22Rv1 (cell line): ENCODE measurements around the gene DTNBP1.

Experiments
- CTCF ChIP-seq: fragments of 450-650 bp; IDR thresholded peaks from 2 replicates; pipeline ENCODE4 v1.5.1; 2017; ENCODE audit warnings: mild to moderate bottlenecking
- ZFX ChIP-seq: fragments of 450-650 bp; IDR thresholded peaks from 2 replicates; pipeline ENCODE4 v1.6.1; 2017; ENCODE audit warnings: antibody characterized with exemption, borderline replicate concordance

GRCh38 chr6:15534974-15535373 is 127.9 kb downstream of the DTNBP1 start:
- TF ChIP-seq CTCF, result no peak
- no peak for TF ChIP-seq ZFX
